ENCODE measurements around the gene TRIM31.

TRIM31 gene

GRCh38 chr6:30113003-30113759 lies at the start of gene TRIM31:
Gene TRIM31 (minus strand): TSS chr6:30113090. CDS start chr6:30112805, 285 bp downstream.
- no peak for DNase-seq

GRCh38 chr6:30162265-30163089 lies 49.6 kb upstream of the TRIM31 start:
- no peak for DNase-seq

GRCh38 chr6:30160785-30161531 lies 48.1 kb upstream of the TRIM31 start, which contains the start of gene TRIM10:
Gene TRIM10 (minus strand): TSS chr6:30161211. CDS start chr6:30160858, 353 bp downstream.
- no peak for DNase-seq

DNA sequence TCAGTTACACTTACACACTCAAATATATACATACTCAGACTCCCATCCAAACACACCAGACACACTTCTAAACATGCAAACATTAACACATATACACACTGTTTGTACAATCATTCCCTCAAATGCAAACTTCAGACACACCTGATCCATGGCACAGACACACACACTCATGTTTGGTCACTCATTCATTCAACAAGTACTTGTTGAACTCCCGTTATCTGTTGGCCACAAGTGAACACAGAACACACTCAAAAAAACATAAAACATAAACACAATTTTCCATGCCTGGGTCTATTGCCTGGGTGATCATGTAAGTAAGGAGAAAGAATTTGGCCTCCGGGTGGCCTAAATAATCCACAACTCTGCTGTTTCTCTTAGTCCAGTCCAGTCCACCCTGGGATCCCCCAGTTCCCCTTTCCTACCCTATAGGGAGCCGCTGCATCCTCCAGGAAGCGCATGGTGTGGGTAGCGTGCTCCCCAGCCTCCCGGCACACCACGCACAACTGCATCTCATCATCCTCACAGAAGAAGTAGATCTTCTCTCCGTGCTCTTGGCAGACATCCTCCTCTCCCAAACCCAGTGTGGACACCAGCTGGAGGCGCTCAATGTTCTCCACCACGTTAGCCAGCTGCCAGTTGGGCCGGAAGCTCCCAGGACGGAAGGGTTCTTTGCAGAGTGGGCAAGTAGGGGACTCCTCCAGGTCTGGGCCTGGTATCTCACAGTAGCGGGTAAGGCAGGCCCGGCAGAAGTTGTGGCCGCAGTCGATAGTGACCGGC lies 47.3 kb upstream of the TRIM31 start:
- DNase-seq: no peak

DNA sequence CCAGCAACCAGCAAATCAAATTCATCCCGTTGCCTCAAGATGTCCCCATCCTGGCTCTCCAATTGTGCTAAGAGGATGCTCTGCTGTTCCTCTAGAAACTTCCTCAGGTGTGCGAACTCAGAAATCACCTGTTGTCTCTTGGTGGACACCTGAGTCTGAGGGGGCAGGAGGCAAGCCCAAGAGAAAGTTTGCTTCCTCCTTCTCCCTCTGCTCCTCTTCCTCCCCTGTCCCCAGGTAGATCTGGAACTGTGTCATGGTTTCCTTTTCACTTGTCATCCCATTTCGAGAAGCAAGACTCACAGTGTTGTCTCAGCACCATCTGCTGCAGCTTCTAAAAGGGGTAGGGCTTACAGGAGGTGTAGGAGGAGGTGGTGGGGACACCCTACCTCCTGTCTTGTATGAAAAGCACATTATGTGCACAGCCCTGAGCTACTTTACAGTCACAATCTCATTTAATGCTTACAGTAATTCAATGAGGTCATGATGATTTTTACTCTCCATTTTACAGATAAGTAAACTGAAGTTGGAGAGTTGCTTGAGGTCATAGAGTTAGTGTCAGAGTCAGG lies 45.7 kb upstream of the TRIM31 start:
- no peak for DNase-seq

- no peak for DNase-seq
These were observed 45.1 kb upstream of the TRIM31 start for GRCh38 chr6:30157999-30158398.

GRCh38 chr6:30157581-30157980 lies 44.7 kb upstream of the TRIM31 start:
- no peak for DNase-seq

DNA sequence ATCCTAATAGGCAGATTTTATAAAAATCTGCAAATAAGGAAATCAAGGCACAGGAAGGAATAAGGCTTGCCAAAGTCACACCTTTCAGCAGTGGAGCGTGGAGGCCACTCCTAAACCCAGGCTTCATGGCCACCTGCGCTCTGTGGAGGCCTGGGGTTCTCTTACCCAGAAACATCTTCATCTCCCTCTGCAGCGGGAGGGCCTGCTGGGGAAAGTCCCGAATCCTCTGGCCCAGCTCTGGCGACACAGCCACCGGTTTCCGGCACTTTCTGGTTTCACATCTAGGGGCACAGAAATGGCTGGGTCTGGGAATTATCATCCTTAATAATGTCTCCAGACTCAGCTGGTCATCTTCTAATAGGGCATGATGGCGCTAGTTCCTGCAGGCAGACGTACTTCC lies 43.9 kb upstream of the TRIM31 start:
- no peak for DNase-seq

DNA sequence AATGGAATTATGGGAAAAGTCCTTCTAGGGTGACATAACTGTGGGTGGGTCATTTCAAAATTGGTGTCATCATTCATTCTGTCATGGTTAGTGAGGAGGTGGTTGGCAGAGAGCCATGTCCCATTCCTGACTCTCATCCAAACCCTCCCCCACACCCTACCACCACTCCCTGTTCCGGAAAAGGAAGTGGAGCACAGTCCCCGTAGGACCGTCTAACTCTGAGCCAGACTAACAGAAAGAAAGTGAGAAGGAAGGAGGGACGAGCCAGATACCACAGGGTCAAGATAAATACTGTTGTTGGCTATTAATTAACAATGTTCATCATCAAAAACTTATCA lies 43.3 kb upstream of the TRIM31 start:
- DNase-seq: peak in 1 of 2 experiments; percentile 27

- no peak for DNase-seq
These were observed 42.8 kb upstream of the TRIM31 start for GRCh38 chr6:30155520-30156261.

DNA sequence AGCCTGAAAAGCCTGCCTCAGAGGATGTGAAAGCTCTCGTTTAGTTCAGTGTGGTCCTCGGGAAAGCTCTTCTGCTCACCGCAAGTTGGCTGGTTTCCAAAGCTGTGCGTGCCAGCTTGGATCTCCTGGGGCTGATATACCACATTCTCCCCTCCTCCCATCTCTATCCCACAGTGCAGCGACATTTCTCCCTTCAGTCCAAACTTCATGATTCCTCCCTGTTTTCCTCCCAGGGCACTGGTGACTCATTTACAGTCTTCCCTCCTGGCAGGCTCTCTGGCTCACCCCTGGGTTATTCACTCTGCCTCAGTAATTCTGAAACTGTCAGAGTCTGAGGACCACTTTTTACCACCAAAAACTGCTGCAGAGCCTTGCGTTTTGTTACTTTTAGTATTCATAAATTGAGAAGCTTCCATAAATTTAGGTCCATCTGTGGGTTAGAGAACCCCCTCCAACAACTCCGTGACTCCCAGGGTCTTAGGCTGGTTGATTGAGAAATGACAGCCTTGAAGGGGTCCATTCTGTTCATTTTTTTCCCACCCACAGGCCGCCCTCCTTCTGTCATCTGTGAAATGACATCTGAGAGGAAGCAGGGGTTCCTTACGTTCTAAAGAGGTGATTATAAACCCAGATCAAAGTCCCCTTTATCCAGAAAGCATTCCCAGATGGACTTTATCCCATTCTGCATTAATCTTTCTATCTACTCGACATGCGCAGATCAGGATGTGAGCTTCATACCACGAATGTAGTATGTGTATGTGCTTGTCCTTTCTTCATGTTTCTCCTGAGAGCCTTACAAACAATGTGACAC lies 42.0 kb upstream of the TRIM31 start:
- peak in 1 of 2 experiments; percentile 23 for DNase-seq

GRCh38 chr6:30154061-30154460 lies 41.2 kb upstream of the TRIM31 start:
- DNase-seq: no peak

GRCh38 chr6:30152910-30153610 lies 40.2 kb upstream of the TRIM31 start:
- no peak for DNase-seq

GRCh38 chr6:30152016-30152673 lies 39.3 kb upstream of the TRIM31 start:
- DNase-seq: no peak

DNA sequence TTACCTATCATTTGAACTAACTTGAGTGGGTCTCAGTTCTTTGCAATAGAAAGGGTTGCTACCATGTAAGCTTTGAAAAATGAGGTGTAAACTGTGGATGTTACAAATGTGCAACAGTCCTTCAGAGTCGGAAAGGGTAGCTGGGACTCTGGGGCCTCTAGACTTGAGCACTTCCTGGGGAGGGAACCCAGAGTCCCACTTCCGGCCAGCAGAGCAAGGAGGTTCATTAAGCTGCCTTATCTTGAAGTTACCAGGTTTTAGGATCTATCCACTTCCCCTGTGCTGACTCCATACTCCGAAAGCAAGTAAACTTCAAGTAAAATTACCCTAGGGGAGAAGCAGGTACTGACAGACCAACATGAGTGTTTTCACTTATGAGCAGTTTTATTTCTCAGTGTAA lies 38.7 kb upstream of the TRIM31 start:
- DNase-seq: no peak

DNA sequence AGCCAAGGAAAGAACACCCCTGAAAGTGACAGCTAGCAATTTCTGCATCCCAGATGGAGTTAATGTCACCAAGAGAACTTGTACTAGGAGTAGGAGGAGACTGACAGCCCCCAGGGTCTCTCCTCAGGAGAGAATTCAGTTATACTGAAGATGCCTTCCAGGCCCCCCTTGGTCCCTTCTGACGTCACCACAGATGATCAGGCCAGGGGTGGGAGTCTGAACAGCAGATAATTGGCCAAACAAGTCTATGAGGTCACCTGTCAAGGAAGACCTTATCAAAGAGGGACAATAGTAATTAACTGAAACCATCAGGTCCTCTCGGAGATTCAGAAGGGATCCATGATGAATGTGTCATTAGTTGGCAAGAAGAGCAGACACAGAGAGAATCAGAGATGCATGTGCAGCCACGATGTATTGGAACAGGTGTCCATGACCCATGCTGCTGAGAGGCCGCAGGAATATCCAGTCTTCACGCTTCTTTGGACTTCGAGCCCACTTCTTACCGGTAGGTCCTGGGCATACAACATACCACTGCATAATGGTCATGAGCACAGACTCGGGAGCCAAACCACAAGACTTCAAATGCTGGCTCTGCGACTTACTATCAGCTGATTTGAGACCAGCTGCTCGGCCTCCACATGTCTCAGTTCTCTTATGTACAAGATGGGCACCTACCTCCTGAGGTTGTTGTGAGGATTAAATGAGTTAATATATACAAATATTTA lies 37.9 kb upstream of the TRIM31 start:
- DNase-seq: no peak

- DNase-seq: no peak
These were observed 37.1 kb upstream of the TRIM31 start for GRCh38 chr6:30149858-30150550.

- DNase-seq: no peak
These were observed 36.3 kb upstream of the TRIM31 start for GRCh38 chr6:30149234-30149633.
